HG03135 (cell line): ENCODE results near the gene MVP.
"Not testable (repeated sequence)": the region's sequence is repeated elsewhere in the genome, so short reads cannot be mapped to it uniquely, and the experiment has no call there.

ENCODE experiments used
- ATAC-seq: cut with Tn5 transposase; IDR thresholded peaks from one replicate; pipeline ENCODE4 v1.9.1; 2021; ENCODE audit warnings: mild to moderate bottlenecking, moderate library complexity; ENCODE audit not compliant: unreplicated experiment

MVP gene

GRCh38 chr16:29814592-29814991, 5.7 kb upstream of the MVP start:
- no peak for ATAC-seq

GRCh38 chr16:29815032-29815721, 5.1 kb upstream of the MVP start:
- no peak for ATAC-seq

GRCh38 chr16:29815793-29816693, 4.2 kb upstream of the MVP start, which contains the start of gene PAGR1:
TSS of gene PAGR1 (plus strand) at chr16:29816152. CDS start at chr16:29816526, 374 bp downstream.
- ATAC-seq: peak; percentile 56

GRCh38 chr16:29816694-29817441, 3.4 kb upstream of the MVP start:
- peak; percentile 10 for ATAC-seq

GRCh38 chr16:29818082-29818481, 2.2 kb upstream of the MVP start:
- no peak for ATAC-seq

GRCh38 chr16:29819506-29819905, 756 bp upstream of the MVP start:
- no peak for ATAC-seq

- peak; percentile 33 for ATAC-seq
Measured at GRCh38 chr16:29820730-29821642, 724 bp downstream of the MVP start.

GRCh38 chr16:29821643-29822115, 1.4 kb downstream of the MVP start:
- no peak for ATAC-seq

GRCh38 chr16:29824589-29825144, 4.4 kb downstream of the MVP start:
- ATAC-seq: no peak

GRCh38 chr16:29825145-29826044, 5.1 kb downstream of the MVP start:
- no peak for ATAC-seq

- no peak for ATAC-seq
Measured at GRCh38 chr16:29826342-29826695, 6.1 kb downstream of the MVP start.

GRCh38 chr16:29830774-29831173, 10.5 kb downstream of the MVP start:
- ATAC-seq: no peak

- ATAC-seq: no peak
Measured at GRCh38 chr16:29831490-29831889, 11.2 kb downstream of the MVP start.

GRCh38 chr16:29833219-29833618, 13.0 kb downstream of the MVP start:
- not testable (repeated sequence) for ATAC-seq

- no peak for ATAC-seq
Measured at GRCh38 chr16:29834079-29834478, 13.8 kb downstream of the MVP start.

GRCh38 chr16:29835926-29836325, 15.7 kb downstream of the MVP start:
- no peak for ATAC-seq

GRCh38 chr16:29836623-29837022, 16.4 kb downstream of the MVP start:
- no peak for ATAC-seq

GRCh38 chr16:29837841-29838240, 17.6 kb downstream of the MVP start:
- no peak for ATAC-seq

- no peak for ATAC-seq
Measured at GRCh38 chr16:29839822-29840221, 19.6 kb downstream of the MVP start.
